ENCODE results near the gene RLF.
"Not testable (repeated sequence)": the region's sequence is repeated elsewhere in the genome, so short reads cannot be mapped to it uniquely, and the experiment has no call there.

Gene RLF

DNA sequence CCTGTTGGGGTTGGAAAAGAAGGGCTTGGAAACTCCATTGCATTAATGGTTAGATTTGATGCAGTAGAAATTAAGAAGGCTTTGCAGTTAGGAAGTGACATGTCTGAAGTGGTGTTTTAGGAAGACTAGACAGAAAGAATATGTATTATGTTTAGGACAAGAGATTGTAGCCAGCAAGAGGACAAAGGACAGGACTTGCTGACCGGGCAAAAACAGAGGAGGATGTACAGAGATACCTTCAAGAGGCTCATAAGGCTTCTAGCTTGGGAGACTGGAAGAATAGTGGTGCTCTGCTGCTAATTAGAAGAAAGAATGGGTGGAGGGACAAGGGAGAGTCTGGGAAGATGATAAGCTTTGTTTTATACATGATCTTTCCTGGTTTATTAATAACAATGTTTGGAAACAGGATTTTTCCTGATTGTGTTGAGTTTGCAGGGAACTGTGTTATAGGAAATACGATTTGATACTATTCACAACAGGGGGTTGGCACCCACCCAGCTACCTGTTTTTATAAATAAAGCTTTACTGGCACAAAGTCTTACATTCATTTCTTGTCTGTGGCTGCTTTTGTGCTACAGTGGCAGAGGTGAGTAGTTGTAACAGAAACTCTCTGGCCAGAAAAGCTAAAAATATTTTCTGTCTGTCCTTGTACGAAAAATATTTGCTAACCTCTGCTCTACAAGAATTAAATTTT, 49.5 kb downstream of the RLF start:
- H3K36me3 ChIP-seq (ENCODE audit: insufficient read depth, low read length), result peaks cover 22% of the 10 kb centered on the region
- no peak overlapping the region for H3K9ac ChIP-seq (ENCODE audit: low read length)
- H3K27ac ChIP-seq (ENCODE audit: low read depth, low read length), result no peak overlapping the region
- H3K4me1 ChIP-seq (ENCODE audit: insufficient read depth, low read length), result no peaks in the 10 kb centered on the region
- no peaks in the 10 kb centered on the region for H3K27me3 ChIP-seq (ENCODE audit: control insufficient read depth in 1 of 2, insufficient read depth in 2 of 2, low read length in 2 of 2)
- no peaks in the 10 kb centered on the region for H3K9me3 ChIP-seq (ENCODE audit: low read length)
- no peak overlapping the region for H3K4me3 ChIP-seq (ENCODE audit: low read depth in 1 of 2, low read length in 2 of 2)

DNA sequence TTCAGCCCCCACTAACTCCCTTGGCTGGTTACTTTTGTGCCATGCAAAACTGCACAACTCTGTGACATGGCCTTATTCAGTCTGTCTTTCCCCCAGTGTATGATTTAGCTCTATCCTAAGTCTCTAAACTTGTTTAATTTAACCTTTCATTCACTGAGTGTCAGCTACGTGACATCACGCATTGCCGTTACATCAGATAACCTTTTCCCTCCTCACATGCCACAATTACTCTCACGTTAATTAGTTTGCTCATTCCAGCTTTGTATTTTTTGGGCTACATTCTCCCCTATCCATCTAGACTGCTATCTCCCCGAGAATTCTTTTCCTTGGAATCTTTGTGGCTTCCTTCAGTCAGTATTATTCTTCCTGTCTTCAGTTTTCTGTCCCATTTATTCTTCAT, 57.1 kb downstream of the RLF start:
- Histone ChIP-seq H3K36me3 (ENCODE audit: insufficient read depth, low read length) (no peaks in the 10 kb centered on the region), H3K9ac (ENCODE audit: low read length) (no peak overlapping the region), H3K9me3 (ENCODE audit: low read length) (no peaks in the 10 kb centered on the region), H3K27ac (ENCODE audit: low read depth, low read length) (no peak overlapping the region), H3K4me3 (ENCODE audit: low read depth in 1 of 2, low read length in 2 of 2) (no peak overlapping the region), H3K4me1 (ENCODE audit: insufficient read depth, low read length) (no peaks in the 10 kb centered on the region), H3K27me3 (ENCODE audit: control insufficient read depth in 1 of 2, insufficient read depth in 2 of 2, low read length in 2 of 2) (no peaks in the 10 kb centered on the region)

DNA sequence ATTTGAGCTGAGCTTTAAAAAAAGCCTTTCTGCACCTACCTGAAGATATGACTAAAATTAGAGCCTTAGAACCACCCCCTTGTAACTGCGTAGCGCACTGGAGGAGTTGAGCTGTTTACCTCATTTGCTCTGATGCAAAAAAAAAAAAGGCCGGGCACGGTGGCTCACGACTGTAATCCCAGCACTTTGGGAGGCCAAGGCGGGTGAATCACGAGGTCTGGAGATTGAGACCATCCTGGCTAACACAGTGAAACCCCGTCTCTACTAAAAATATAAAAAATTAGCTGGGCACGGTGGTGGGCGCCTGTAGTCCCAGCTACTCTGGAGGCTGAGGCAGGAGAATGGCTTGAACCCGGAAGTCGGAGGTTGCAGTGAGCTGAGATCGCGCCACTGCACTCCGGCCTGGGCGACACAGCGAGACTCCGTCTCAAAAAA, 60.3 kb downstream of the RLF start:
- H3K27me3 ChIP-seq (ENCODE audit: control insufficient read depth in 1 of 2, insufficient read depth in 2 of 2, low read length in 2 of 2); H3K9me3 ChIP-seq (ENCODE audit: low read length); H3K4me1 ChIP-seq (ENCODE audit: insufficient read depth, low read length); H3K4me3 ChIP-seq (ENCODE audit: low read depth in 1 of 2, low read length in 2 of 2); H3K36me3 ChIP-seq (ENCODE audit: insufficient read depth, low read length); H3K27ac ChIP-seq (ENCODE audit: low read depth, low read length); H3K9ac ChIP-seq (ENCODE audit: low read length): not testable (repeated sequence)

DNA sequence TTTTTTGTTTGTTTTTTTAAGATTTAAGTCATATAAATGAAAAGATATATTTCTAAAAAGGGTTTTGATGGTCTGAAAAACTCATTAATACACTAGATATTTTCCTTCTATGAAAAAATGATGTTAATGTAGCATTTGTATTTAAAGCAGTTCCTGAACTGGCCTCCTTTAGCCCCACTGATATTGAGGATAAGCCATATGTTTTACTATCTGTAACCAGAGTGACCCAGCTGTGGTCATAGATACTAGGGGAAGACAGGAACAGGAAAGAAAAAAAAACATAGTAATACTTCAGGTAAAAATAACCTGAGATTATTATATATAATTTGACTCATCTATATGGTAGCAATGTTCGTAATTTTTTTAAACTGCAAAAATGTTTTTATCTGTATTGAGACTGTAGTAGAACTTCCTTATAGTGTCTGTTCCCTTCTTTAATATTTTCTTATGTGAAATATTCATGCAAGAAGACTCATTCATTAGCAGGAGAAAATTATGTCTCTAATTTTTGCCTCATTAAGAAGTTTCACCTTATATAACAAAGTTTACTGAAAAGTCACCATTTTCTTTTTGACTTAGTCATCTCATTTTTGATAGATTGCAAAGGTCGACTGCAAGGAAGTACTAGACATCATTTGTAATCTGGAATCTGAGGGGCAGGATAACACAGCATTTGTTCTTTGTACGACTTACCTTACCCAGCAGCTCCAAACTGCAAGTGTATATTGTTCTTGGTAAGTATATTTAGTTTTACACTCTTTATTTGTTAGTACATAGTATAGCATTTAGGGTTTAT, 61.0 kb downstream of the RLF start:
- Histone ChIP-seq H3K9ac (ENCODE audit: low read length) (no peak overlapping the region), H3K4me1 (ENCODE audit: insufficient read depth, low read length) (no peaks in the 10 kb centered on the region), H3K4me3 (ENCODE audit: low read depth in 1 of 2, low read length in 2 of 2) (no peak overlapping the region), H3K36me3 (ENCODE audit: insufficient read depth, low read length) (no peaks in the 10 kb centered on the region), H3K27me3 (ENCODE audit: control insufficient read depth in 1 of 2, insufficient read depth in 2 of 2, low read length in 2 of 2) (no peaks in the 10 kb centered on the region), H3K27ac (ENCODE audit: low read depth, low read length) (no peak overlapping the region), H3K9me3 (ENCODE audit: low read length) (no peaks in the 10 kb centered on the region)

DNA sequence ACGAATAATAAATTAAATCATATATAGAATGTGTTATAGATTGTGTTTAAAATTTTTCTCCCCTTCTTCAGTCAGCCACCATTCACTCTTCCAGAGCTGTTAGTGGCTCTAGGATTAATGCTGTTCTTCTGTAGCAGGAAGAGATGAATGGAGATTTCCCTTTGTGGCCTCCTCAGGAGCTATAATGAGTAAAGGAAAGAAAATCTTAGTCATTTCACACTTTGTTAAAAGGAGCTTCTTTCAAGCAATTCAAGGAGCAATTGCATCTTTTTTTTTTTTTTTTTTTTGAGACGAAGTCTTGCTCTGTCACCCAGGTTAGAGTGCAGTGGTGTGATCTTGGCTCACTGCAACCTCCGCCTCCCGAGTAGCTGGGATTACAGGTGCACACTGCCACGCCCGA, 62.9 kb downstream of the RLF start:
- no peak overlapping the region for H3K27ac ChIP-seq (ENCODE audit: low read depth, low read length)
- no peaks in the 10 kb centered on the region for H3K27me3 ChIP-seq (ENCODE audit: control insufficient read depth in 1 of 2, insufficient read depth in 2 of 2, low read length in 2 of 2)
- no peaks in the 10 kb centered on the region for H3K9me3 ChIP-seq (ENCODE audit: low read length)
- no peaks in the 10 kb centered on the region for H3K36me3 ChIP-seq (ENCODE audit: insufficient read depth, low read length)
- no peaks in the 10 kb centered on the region for H3K4me1 ChIP-seq (ENCODE audit: insufficient read depth, low read length)
- H3K9ac ChIP-seq (ENCODE audit: low read length), result no peak overlapping the region
- no peak overlapping the region for H3K4me3 ChIP-seq (ENCODE audit: low read depth in 1 of 2, low read length in 2 of 2)

DNA sequence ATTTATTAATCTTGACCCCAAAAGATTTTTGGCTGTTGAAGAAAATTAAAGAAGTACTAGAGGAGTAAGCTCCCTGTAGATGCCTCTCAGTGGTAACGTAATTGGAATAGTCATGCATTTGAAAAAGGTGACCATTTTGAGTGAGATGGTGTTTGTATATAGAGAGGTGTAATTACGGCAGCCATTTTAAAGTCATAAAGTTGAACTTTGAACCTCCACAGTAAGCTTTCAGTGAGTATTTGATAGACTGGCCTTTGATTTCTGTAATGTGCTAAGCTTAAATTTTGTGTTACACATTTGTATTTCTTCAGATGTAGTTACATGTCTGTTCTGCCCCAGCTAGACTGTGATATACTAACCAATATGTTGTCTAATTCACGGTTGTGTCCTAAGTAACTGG, 65.0 kb downstream of the RLF start:
- Histone ChIP-seq H3K9me3 (ENCODE audit: low read length) (no peaks in the 10 kb centered on the region), H3K9ac (ENCODE audit: low read length) (no peak overlapping the region), H3K4me1 (ENCODE audit: insufficient read depth, low read length) (no peaks in the 10 kb centered on the region), H3K4me3 (ENCODE audit: low read depth in 1 of 2, low read length in 2 of 2) (no peak overlapping the region), H3K36me3 (ENCODE audit: insufficient read depth, low read length) (no peaks in the 10 kb centered on the region), H3K27ac (ENCODE audit: low read depth, low read length) (no peak overlapping the region), H3K27me3 (ENCODE audit: control insufficient read depth in 1 of 2, insufficient read depth in 2 of 2, low read length in 2 of 2) (no peaks in the 10 kb centered on the region)

DNA sequence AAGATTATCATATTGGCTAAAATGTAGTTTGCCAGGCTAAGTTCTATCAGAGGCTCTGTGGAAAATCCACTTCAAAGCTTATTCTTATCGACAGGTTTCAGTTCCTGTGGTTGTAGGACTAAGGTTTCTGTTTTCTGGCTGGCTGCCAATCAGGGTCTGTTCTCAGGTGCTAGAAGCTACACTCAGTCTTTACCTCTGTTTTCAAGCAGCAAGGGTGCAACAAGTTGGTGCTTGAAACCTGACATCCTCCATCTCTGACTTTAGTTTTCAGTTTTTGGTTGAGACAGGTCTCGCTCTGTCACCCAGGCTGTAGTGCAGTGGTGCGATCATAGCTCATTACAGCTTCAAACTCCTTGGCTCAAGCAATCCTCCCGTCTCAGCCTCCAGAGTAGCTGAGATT, 71.3 kb downstream of the RLF start:
- H3K36me3 ChIP-seq (ENCODE audit: insufficient read depth, low read length), result peaks cover 43% of the 10 kb centered on the region
- no peak overlapping the region for H3K27ac ChIP-seq (ENCODE audit: low read depth, low read length)
- no peaks in the 10 kb centered on the region for H3K4me1 ChIP-seq (ENCODE audit: insufficient read depth, low read length)
- H3K27me3 ChIP-seq (ENCODE audit: control insufficient read depth in 1 of 2, insufficient read depth in 2 of 2, low read length in 2 of 2), result no peaks in the 10 kb centered on the region
- no peak overlapping the region for H3K9ac ChIP-seq (ENCODE audit: low read length)
- no peaks in the 10 kb centered on the region for H3K9me3 ChIP-seq (ENCODE audit: low read length)
- no peak overlapping the region for H3K4me3 ChIP-seq (ENCODE audit: low read depth in 1 of 2, low read length in 2 of 2)

DNA sequence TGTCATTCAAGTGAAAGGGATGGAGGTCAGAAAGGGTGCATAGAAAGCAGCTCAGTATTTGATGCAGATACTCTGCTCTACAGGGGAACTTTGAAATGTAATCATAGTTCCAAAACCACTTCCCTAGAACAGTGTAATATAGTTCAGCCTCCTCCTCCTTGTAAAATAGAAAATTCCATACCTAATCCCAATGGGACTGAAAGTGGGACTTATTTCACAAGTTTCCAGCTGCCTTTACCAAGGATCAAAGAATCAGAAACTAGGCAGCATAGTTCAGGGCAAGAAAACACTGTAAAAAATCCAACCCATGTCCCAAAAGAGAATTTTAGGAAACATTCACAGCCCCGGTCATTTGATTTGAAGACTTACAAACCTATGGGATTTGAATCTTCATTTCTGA, 78.4 kb downstream of the RLF start:
- Histone ChIP-seq H3K9me3 (ENCODE audit: low read length) (no peaks in the 10 kb centered on the region), H3K9ac (ENCODE audit: low read length) (no peak overlapping the region), H3K4me1 (ENCODE audit: insufficient read depth, low read length) (no peaks in the 10 kb centered on the region), H3K27ac (ENCODE audit: low read depth, low read length) (no peak overlapping the region), H3K36me3 (ENCODE audit: insufficient read depth, low read length) (peaks cover 38% of the 10 kb centered on the region), H3K27me3 (ENCODE audit: control insufficient read depth in 1 of 2, insufficient read depth in 2 of 2, low read length in 2 of 2) (no peaks in the 10 kb centered on the region), H3K4me3 (ENCODE audit: low read depth in 1 of 2, low read length in 2 of 2) (no peak overlapping the region)

DNA sequence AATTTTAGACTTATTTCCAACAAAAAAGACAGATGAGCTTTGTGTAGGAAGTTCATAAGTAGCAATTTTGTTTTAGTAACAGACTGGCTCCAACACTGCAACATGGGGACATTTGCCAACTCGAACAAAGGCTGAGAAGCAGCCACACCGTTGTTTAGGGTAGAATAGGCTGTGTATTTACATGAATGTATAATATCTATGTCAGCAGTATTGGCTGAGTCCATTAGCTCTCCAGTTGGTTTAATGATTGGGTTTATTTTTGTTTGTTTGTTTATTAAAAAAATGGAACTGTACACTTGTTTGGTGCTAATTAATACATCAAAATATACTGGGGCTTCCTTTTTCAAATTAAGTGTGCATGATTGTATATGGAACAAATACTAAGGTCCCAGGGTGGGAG, 79.2 kb downstream of the RLF start:
- H3K9ac ChIP-seq (ENCODE audit: low read length), result no peak overlapping the region
- H3K36me3 ChIP-seq (ENCODE audit: insufficient read depth, low read length), result peaks cover 36% of the 10 kb centered on the region
- no peak overlapping the region for H3K4me3 ChIP-seq (ENCODE audit: low read depth in 1 of 2, low read length in 2 of 2)
- no peaks in the 10 kb centered on the region for H3K4me1 ChIP-seq (ENCODE audit: insufficient read depth, low read length)
- no peaks in the 10 kb centered on the region for H3K27me3 ChIP-seq (ENCODE audit: control insufficient read depth in 1 of 2, insufficient read depth in 2 of 2, low read length in 2 of 2)
- no peak overlapping the region for H3K27ac ChIP-seq (ENCODE audit: low read depth, low read length)
- no peaks in the 10 kb centered on the region for H3K9me3 ChIP-seq (ENCODE audit: low read length)

DNA sequence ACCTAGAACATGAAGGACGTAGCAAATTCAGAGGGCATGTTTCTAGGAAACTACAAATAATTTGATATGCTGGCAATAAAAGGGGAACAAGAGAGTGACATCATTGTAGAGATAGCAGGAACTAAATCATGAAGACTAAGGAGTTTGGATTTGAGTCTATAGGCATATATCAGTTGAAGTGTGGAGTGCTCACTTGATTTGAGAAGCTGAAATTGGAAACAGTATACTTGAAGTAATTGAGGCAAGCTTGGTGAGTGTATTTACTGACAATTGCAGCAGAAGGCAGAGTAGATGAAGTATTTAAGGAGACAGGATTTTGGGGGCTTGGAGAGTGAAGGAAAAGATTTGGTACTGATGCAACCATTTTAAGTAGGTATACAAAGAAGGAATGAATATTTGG, 80.2 kb downstream of the RLF start:
- Histone ChIP-seq H3K9me3 (ENCODE audit: low read length) (no peaks in the 10 kb centered on the region), H3K4me3 (ENCODE audit: low read depth in 1 of 2, low read length in 2 of 2) (no peak overlapping the region), H3K4me1 (ENCODE audit: insufficient read depth, low read length) (no peaks in the 10 kb centered on the region), H3K9ac (ENCODE audit: low read length) (no peak overlapping the region), H3K27me3 (ENCODE audit: control insufficient read depth in 1 of 2, insufficient read depth in 2 of 2, low read length in 2 of 2) (no peaks in the 10 kb centered on the region), H3K27ac (ENCODE audit: low read depth, low read length) (no peak overlapping the region), H3K36me3 (ENCODE audit: insufficient read depth, low read length) (peaks cover 28% of the 10 kb centered on the region)

DNA sequence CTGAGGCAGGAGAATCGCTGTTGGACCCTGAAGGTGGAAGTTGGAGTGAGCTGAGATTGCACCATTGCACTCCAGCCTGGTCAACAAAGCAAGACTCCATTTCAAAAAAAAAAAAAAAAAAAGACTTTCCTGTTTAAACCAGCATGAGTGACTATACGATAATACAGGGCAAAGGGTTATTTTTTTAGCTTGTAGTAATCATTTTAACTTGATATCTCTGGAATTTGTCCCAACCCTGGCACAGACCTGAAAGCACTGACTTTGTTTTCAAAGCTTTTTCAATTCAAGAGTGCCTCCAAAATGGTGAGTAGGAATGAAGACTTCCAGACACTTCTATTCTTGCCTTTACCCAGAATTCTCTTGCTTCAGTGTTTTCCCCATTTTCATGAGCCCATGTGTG, 82.2 kb downstream of the RLF start:
- Histone ChIP-seq H3K9ac (ENCODE audit: low read length) (no peak overlapping the region), H3K27ac (ENCODE audit: low read depth, low read length) (no peak overlapping the region), H3K27me3 (ENCODE audit: control insufficient read depth in 1 of 2, insufficient read depth in 2 of 2, low read length in 2 of 2) (no peaks in the 10 kb centered on the region), H3K4me1 (ENCODE audit: insufficient read depth, low read length) (no peaks in the 10 kb centered on the region), H3K36me3 (ENCODE audit: insufficient read depth, low read length) (peaks cover 11% of the 10 kb centered on the region), H3K4me3 (ENCODE audit: low read depth in 1 of 2, low read length in 2 of 2) (no peak overlapping the region), H3K9me3 (ENCODE audit: low read length) (no peaks in the 10 kb centered on the region)

Measured in muscle layer of colon (tissue), 2 donors.